AG09309 (cell line): ENCODE results near the gene KIZ.
A peak's percentile ranks its signal among the peaks of the same experiment; 100 is the strongest.

Experiments
- DNase-seq: peaks from one replicate; pipeline ENCODE4 v3.0.0-alpha.2; 2010; ENCODE audit warnings: low read depth
- H3K4me3 ChIP-seq: 2 replicates; pipeline ENCODE4 v1.5.1; 2011; ENCODE audit warnings: mild to moderate bottlenecking, low read depth, low read length, moderate library complexity; ENCODE audit not compliant: control insufficient read depth
- TF ChIP-seq, protein P1 (sequence below): IDR thresholded peaks from 2 replicates; pipeline ENCODE4 v1.5.1; 2011; ENCODE audit warnings: mild to moderate bottlenecking, low read depth, low read length, inconsistent platforms; ENCODE audit not compliant: insufficient read depth, control insufficient read depth; ENCODE audit errors: missing control alignments

The KIZ gene

GRCh38 chr20:21101453-21101931 lies 24.4 kb upstream of the KIZ start:
- no peak overlapping the region for H3K4me3 ChIP-seq
- no peak for DNase-seq
- TF ChIP-seq, protein P1, sequence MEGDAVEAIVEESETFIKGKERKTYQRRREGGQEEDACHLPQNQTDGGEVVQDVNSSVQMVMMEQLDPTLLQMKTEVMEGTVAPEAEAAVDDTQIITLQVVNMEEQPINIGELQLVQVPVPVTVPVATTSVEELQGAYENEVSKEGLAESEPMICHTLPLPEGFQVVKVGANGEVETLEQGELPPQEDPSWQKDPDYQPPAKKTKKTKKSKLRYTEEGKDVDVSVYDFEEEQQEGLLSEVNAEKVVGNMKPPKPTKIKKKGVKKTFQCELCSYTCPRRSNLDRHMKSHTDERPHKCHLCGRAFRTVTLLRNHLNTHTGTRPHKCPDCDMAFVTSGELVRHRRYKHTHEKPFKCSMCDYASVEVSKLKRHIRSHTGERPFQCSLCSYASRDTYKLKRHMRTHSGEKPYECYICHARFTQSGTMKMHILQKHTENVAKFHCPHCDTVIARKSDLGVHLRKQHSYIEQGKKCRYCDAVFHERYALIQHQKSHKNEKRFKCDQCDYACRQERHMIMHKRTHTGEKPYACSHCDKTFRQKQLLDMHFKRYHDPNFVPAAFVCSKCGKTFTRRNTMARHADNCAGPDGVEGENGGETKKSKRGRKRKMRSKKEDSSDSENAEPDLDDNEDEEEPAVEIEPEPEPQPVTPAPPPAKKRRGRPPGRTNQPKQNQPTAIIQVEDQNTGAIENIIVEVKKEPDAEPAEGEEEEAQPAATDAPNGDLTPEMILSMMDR: no peak

- TF ChIP-seq, protein P1: no peak
- H3K4me3 ChIP-seq: no peak overlapping the region
- no peak for DNase-seq
Measured at GRCh38 chr20:21101932-21102575, 23.8 kb upstream of the KIZ start.

DNA sequence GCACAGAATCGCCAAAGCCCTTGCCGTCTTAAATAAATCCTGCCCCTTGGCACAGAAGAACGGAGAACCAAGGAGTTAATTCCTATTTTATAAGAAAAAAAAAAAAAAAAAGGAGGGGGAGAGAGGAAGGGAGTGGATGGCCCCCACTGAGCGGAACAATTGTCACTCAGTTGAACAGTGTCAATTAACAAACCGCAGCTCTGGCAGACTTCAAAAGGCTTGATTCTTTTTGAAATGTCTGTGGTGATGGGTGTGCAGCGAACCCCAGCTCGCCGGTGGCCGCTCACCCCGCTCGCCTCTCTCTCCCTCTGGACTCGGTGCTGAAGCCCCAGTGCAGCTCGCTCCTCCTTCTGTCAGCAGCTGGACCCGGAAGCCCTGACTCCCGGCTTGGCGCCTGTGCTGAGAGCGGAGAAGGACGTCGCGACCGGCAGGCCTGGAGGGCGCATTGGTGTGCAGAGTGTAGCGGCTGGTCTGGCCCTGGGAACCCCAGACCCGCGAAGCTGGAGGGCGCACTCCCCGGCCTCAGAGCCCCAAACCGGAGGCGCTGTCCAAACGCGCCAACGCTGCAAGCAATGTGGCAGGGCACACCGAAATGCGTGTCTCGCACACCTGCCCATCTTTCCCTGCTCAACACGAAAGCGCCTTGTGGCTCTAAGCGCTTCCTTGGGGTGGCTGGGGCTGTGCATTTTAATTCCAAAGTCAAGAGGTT lies 23.1 kb upstream of the KIZ start:
- DNase-seq: no peak
- TF ChIP-seq, protein P1: no peak
- peak overlapping the region; percentile 12; the same call in 1 of the 2 replicates for H3K4me3 ChIP-seq

DNA sequence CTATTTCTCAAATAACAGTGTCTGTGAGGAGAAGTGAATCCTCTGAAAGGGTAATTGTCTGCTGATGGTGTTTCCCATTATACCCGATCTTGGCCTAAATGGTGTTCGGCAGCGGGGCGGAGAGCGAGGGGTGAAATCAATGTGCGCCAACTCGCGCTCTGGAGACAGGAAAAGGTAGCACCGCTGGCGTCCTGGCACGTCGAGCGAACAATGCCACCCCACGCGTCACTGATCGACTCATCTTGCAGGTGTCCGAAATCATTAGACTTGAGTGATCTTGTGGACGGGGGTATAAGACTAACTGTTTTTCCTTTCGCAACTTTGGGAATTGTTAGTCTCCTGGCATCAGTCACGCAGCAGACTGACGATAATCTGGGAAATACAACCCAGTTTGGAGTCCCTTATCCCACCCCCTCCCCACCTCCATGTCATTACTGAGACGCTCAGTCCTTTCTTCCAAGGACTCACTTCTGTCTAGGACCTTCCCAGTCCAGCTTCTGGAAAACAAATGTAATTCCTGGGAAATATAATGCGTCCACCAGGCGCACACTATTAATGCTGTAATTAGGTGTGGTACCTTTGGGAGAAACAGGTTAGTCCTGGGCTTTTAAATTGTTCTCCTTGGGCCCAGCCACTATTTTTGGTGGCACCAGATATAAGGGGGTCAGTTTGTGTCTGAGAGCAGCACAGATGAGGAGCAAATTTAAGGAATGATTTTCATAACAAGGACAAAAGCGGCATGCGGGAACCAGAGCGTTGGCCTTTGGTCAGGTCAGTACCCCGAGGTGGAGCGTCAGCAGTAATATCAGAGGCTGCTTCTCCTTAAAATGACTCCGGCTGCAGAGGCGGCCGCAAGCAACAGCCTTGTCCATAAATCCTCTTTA lies 22.1 kb upstream of the KIZ start:
- TF ChIP-seq, protein P1: no peak
- DNase-seq: no peak
- H3K4me3 ChIP-seq: no peak overlapping the region

DNA sequence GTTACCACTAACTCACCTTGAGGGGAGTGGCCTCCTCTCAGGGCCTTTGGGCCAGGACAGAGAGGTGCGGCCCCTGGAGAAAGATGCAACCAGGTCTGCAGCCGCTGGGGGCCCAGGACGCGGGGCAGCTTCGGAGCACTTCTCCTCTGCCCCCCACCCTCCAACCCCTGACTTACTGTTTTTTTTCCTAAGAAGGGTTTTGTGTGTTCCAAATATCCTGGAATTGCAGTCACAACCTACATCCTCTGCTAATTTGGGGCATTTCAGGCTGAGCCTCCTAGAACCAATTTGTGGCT lies 21.5 kb upstream of the KIZ start:
- no peak overlapping the region for H3K4me3 ChIP-seq

GRCh38 chr20:21104921-21105320 lies 21.0 kb upstream of the KIZ start:
- TF ChIP-seq, protein P1: no peak
- H3K4me3 ChIP-seq: no peak overlapping the region
- DNase-seq: no peak

More for the DNA sequence above, 21.5 kb upstream of the KIZ start:
- TF ChIP-seq, protein P1: no peak
- no peak for DNase-seq
